ENCODE results near the gene ADAMTS2.

- TF ChIP-seq GABPA (IDR thresholded peaks at IDR 0.05; ENCODE audit: borderline replicate concordance, insufficient read depth, low read length) (no peak), MAX (IDR thresholded peaks at IDR 0.05) (no peak), TAF1 (IDR thresholded peaks at IDR 0.05; ENCODE audit: low read depth, low read length) (no peak), BRCA1 (IDR thresholded peaks at IDR 0.05; ENCODE audit: low read depth, low read length) (no peak), ATF3 (IDR thresholded peaks at IDR 0.05; ENCODE audit: insufficient read depth, low read depth, low read length) (no peak)
- TF ChIP-seq, protein P1, sequence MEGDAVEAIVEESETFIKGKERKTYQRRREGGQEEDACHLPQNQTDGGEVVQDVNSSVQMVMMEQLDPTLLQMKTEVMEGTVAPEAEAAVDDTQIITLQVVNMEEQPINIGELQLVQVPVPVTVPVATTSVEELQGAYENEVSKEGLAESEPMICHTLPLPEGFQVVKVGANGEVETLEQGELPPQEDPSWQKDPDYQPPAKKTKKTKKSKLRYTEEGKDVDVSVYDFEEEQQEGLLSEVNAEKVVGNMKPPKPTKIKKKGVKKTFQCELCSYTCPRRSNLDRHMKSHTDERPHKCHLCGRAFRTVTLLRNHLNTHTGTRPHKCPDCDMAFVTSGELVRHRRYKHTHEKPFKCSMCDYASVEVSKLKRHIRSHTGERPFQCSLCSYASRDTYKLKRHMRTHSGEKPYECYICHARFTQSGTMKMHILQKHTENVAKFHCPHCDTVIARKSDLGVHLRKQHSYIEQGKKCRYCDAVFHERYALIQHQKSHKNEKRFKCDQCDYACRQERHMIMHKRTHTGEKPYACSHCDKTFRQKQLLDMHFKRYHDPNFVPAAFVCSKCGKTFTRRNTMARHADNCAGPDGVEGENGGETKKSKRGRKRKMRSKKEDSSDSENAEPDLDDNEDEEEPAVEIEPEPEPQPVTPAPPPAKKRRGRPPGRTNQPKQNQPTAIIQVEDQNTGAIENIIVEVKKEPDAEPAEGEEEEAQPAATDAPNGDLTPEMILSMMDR (IDR thresholded peaks at IDR 0.05; ENCODE audit: control extremely low read depth in 1 of 3, insufficient read depth in 1 of 3, low read depth in 1 of 3, low read length in 3 of 3): no peak
Measured at GRCh38 chr5:179312557-179313235, 32.6 kb downstream of the ADAMTS2 start.
